H1 (cell line): ENCODE data around the gene F10. TPM values are rescaled to one million over a fixed set of nuclear protein-coding genes. Genes with fewer than 3 reads are reported as not detected.

ENCODE experiments used
- CTCF ChIA-PET: fragments of 300-600 bp; sonication (Branson Sonifier 250); formaldehyde crosslinking; loops from one replicate; lab custom pipeline; 2021; ENCODE audit not compliant: partially characterized antibody; lab: Charles Lee
- POLR2A ChIA-PET: fragments of 300-600 bp; sonication (Branson Sonifier 250); formaldehyde crosslinking; loops from one replicate; lab custom pipeline; 2021; ENCODE audit warnings: inconsistent platforms; ENCODE audit not compliant: partially characterized antibody; lab: Charles Lee
- DNase-seq, 2 experiments: peaks; one replicate each; pipeline versions ENCODE4 v3.0.0 to v3.0.0-alpha.2; 2010 to 2022; ENCODE audit warnings: low spot score in 2 of 2, low read depth in 1 of 2, mixed read lengths in 1 of 2
- FAIRE-seq: peaks from 2 replicates; lab custom pipeline; 2011; peaks lifted over from hg19 to GRCh38; lab: Jason Lieb, UNC
- H2AFZ ChIP-seq: 2 replicates; pipeline ENCODE4 v1.8.1; 2012; ENCODE audit warnings: low read length, inconsistent platforms
- H2AK5ac ChIP-seq: 2 replicates; pipeline ENCODE4 v1.6.1; 2013; ENCODE audit warnings: low read depth, low read length
- H2BK120ac ChIP-seq: replicated peaks from 2 replicates; pipeline ENCODE3; 2013; ENCODE audit warnings: low read depth, low read length, inconsistent platforms
- H2BK12ac ChIP-seq: 2 replicates; pipeline ENCODE4 v1.6.1; 2013; ENCODE audit warnings: low read depth, low read length
- H2BK15ac ChIP-seq: 2 replicates; pipeline ENCODE4 v1.6.1; 2013; ENCODE audit warnings: low read length
- H2BK20ac ChIP-seq: 2 replicates; pipeline ENCODE4 v1.6.1; 2013; ENCODE audit warnings: low read length
- H2BK5ac ChIP-seq: 2 replicates; pipeline ENCODE4 v1.6.1; 2013; ENCODE audit warnings: low read depth, low read length
- H3K14ac ChIP-seq: 2 replicates; pipeline ENCODE4 v1.6.1; 2013; ENCODE audit warnings: inconsistent platforms; ENCODE audit not compliant: insufficient read length
- H3K18ac ChIP-seq: 2 replicates; pipeline ENCODE4 v1.6.1; 2013; ENCODE audit warnings: low read length; ENCODE audit errors: extremely low read depth
- H3K23ac ChIP-seq: 2 replicates; pipeline ENCODE4 v1.6.1; 2013; ENCODE audit warnings: inconsistent platforms; ENCODE audit not compliant: insufficient read length
- H3K23me2 ChIP-seq: 2 replicates; pipeline ENCODE4 v1.6.1; 2013; ENCODE audit warnings: low read depth, low read length
- H3K27ac ChIP-seq: 2 replicates; pipeline ENCODE4 v1.6.1; 2011; ENCODE audit warnings: low read depth, low read length, inconsistent platforms
- H3K27me3 ChIP-seq, 4 experiments: replicated peaks in 1 of 4; 1 replicate in 1 of 4; 2 replicates in 3 of 4; pipeline versions ENCODE4 v1.6.1 to v1.8.1; 2011 to 2013; ENCODE audit warnings: low read length in 3 of 4, mild to moderate bottlenecking in 3 of 4, inconsistent platforms in 2 of 4, mixed read lengths in 2 of 4, moderate library complexity in 1 of 4; ENCODE audit not compliant: control insufficient read depth in 3 of 4, insufficient read depth in 3 of 4; ENCODE audit errors: extremely low read depth in 1 of 4
- H3K36me3 ChIP-seq, 4 experiments: 2 replicates each; pipeline versions ENCODE4 v1.6.1 to v1.8.1; 2011 to 2013; ENCODE audit warnings: mild to moderate bottlenecking in 4 of 4, low read length in 3 of 4, moderate library complexity in 2 of 4, control low read depth in 1 of 4, inconsistent platforms in 1 of 4; ENCODE audit not compliant: insufficient read depth in 4 of 4, control insufficient read depth in 2 of 4
- H3K4ac ChIP-seq: replicated peaks from 2 replicates; pipeline ENCODE3; 2013; ENCODE audit warnings: low read length, low read depth, mixed read lengths, inconsistent platforms; ENCODE audit not compliant: insufficient read length
- H3K4me1 ChIP-seq, 4 experiments: replicated peaks in 1 of 4; 1 replicate in 1 of 4; 2 replicates in 3 of 4; pipeline versions ENCODE4 v1.6.1 to v1.8.1; 2011 to 2013; ENCODE audit warnings: low read length in 3 of 4, inconsistent platforms in 2 of 4, mixed read lengths in 1 of 4; ENCODE audit not compliant: insufficient read depth in 4 of 4, control insufficient read depth in 3 of 4
- H3K4me2 ChIP-seq, 2 experiments: 2 replicates each; pipeline versions ENCODE4 v1.6.1 to v1.8.1; 2011 to 2013; ENCODE audit warnings: low read depth in 2 of 2, low read length in 2 of 2, control low read depth in 1 of 2, inconsistent platforms in 1 of 2, mild to moderate bottlenecking in 1 of 2; ENCODE audit not compliant: insufficient read depth in 1 of 2
- H3K4me3 ChIP-seq, 4 experiments: fragments of 200-600, 300-600 bp in 1 of 4; sonication (generic), shearing (Covaris generic), sonication (Bioruptor Twin) in 1 of 4; 2 replicates each; pipeline versions ENCODE4 v1.5.1 to v1.8.1; 2011 to 2016; ENCODE audit warnings: low read length in 4 of 4, low read depth in 3 of 4, control low read depth in 2 of 4, inconsistent platforms in 2 of 4, mild to moderate bottlenecking in 2 of 4, mixed read lengths in 1 of 4, moderate library complexity in 1 of 4; ENCODE audit not compliant: insufficient read depth in 2 of 4; ENCODE audit errors: extremely low read depth in 1 of 4
- H3K56ac ChIP-seq: replicated peaks from 2 replicates; pipeline ENCODE3; 2013; ENCODE audit warnings: low read depth, mild to moderate bottlenecking, mixed read lengths, low read length, inconsistent platforms; ENCODE audit not compliant: insufficient read length
- H3K79me1 ChIP-seq: 2 replicates; pipeline ENCODE4 v1.6.1; 2013; ENCODE audit warnings: low read depth, low read length, control low read depth
- H3K79me2 ChIP-seq, 2 experiments: 2 replicates each; pipeline versions ENCODE4 v1.6.1 to v1.8.1; 2012 to 2013; ENCODE audit warnings: low read length in 2 of 2, mild to moderate bottlenecking in 2 of 2, inconsistent platforms in 1 of 2; ENCODE audit not compliant: insufficient read depth in 2 of 2, control insufficient read depth in 1 of 2
- H3K9ac ChIP-seq, 4 experiments: replicated peaks in 1 of 4; 1 replicate in 1 of 4; 2 replicates in 3 of 4; pipeline versions ENCODE4 v1.6.1 to v1.8.1; 2011 to 2013; ENCODE audit warnings: low read depth in 3 of 4, low read length in 3 of 4, control low read depth in 2 of 4, mild to moderate bottlenecking in 2 of 4, moderate library complexity in 2 of 4, inconsistent platforms in 1 of 4; ENCODE audit errors: extremely low read depth in 1 of 4
- H3K9me3 ChIP-seq, 2 experiments: 2 replicates each; pipeline versions ENCODE4 v1.6.1 to v1.8.1; 2012 to 2013; ENCODE audit warnings: mild to moderate bottlenecking in 2 of 2, moderate library complexity in 2 of 2, control low read depth in 1 of 2, inconsistent platforms in 1 of 2, low read depth in 1 of 2, low read length in 1 of 2, mixed read lengths in 1 of 2; ENCODE audit not compliant: insufficient read depth in 2 of 2
- H4K20me1 ChIP-seq, 2 experiments: replicated peaks in 1 of 2; 2 replicates each; pipeline versions ENCODE3 to v1.8.1; 2011 to 2013; ENCODE audit warnings: inconsistent platforms in 2 of 2, low read length in 2 of 2, mild to moderate bottlenecking in 1 of 2; ENCODE audit not compliant: insufficient read depth in 2 of 2, control insufficient read depth in 1 of 2
- H4K5ac ChIP-seq: 2 replicates; pipeline ENCODE4 v1.6.1; 2013; ENCODE audit warnings: low read length, low read depth, mixed read lengths, inconsistent platforms; ENCODE audit not compliant: insufficient read length
- H4K8ac ChIP-seq: 2 replicates; pipeline ENCODE4 v1.8.0; 2013; ENCODE audit warnings: mild to moderate bottlenecking, moderate library complexity, low read length, inconsistent platforms; ENCODE audit not compliant: insufficient read depth; ENCODE audit errors: extremely low read depth
- H4K91ac ChIP-seq: replicated peaks from 2 replicates; pipeline ENCODE3; 2013; ENCODE audit warnings: low read length, mixed read lengths, inconsistent platforms; ENCODE audit not compliant: insufficient read length
- EGR1 ChIP-seq: IDR thresholded peaks from 2 replicates; pipeline ENCODE4 v1.6.1; 2011; ENCODE audit warnings: low read depth, low read length, borderline replicate concordance
- GABPA ChIP-seq: IDR thresholded peaks from 2 replicates; pipeline ENCODE4 v1.6.1; 2011; ENCODE audit warnings: mild to moderate bottlenecking, low read length, moderate library complexity, borderline replicate concordance; ENCODE audit not compliant: insufficient read depth
- HDAC6 ChIP-seq: IDR thresholded peaks from one replicate; pipeline ENCODE4 v1.7.1; 2012; ENCODE audit warnings: low read depth, mild to moderate bottlenecking, inconsistent platforms, low read length, moderate library complexity
- KDM4A ChIP-seq: IDR thresholded peaks from one replicate; pipeline ENCODE4 v1.7.1; 2012; ENCODE audit warnings: low read depth, mild to moderate bottlenecking, moderate library complexity, low read length, inconsistent platforms; ENCODE audit not compliant: severe bottlenecking
- PHF8 ChIP-seq: fragments of 200-600 bp; sonication (generic); conservative IDR thresholded peaks from 2 replicates; pipeline ENCODE4 v1.7.1; 2012; ENCODE audit warnings: low read depth, mild to moderate bottlenecking, inconsistent platforms, low read length, moderate library complexity
- SRF ChIP-seq: IDR thresholded peaks from 2 replicates; pipeline ENCODE4 v1.6.1; 2011; ENCODE audit warnings: mild to moderate bottlenecking, low read depth, low read length, moderate library complexity
- TAF1 ChIP-seq: IDR thresholded peaks from 2 replicates; pipeline ENCODE4 v1.6.1; 2011; ENCODE audit warnings: mild to moderate bottlenecking, low read depth, low read length
- TCF12 ChIP-seq: IDR thresholded peaks from 2 replicates; pipeline ENCODE4 v1.6.1; 2011; ENCODE audit warnings: low read depth, mild to moderate bottlenecking, low read length
- WGBS, 2 experiments: shearing (Covaris generic) in 1 of 2; methylation state at CpG; one replicate each; pipeline versions ENCODE4 v1.1.6 to v1.1.7; 2013 to 2015; ENCODE audit warnings: low lambda C conversion rate in 2 of 2, mixed read lengths in 2 of 2, inconsistent platforms in 1 of 2, low coverage in 1 of 2, missing lambda C conversion rate in 1 of 2; ENCODE audit not compliant: insufficient replicate concordance in 2 of 2, insufficient coverage in 1 of 2, insufficient read length in 1 of 2; ENCODE audit errors: extremely low coverage in 1 of 2, missing lambda C conversion rate in 1 of 2; 5-methylcytosine and 5-hydroxymethylcytosine counted together
- polyA plus RNA-seq, 7 experiments: library from polyadenylated mRNA; depleted of rRNA in 3 of 7; stranded (reverse) in 5 of 7; unstranded in 2 of 7; fragments of >200 nt in 5 of 7; fragments of 200-250 nt in 2 of 7; gene quantifications; 1 replicate in 5 of 7; 2 replicates in 1 of 7; 4 replicates in 1 of 7; pipeline versions ENCODE4 v1.2.1 to v1.2.3, GENCODE V29; 2011 to 2013; ENCODE audit warnings: missing spikeins in 2 of 7, mixed read lengths in 2 of 7
- total RNA-seq: library from RNA; stranded (reverse); fragmentation: NEBNext Ultra II Directional; extraction: Animal tissue kit (Norgen Biotek cat#: 25700); gene quantifications from 2 replicates; pipeline ENCODE4 v1.2.1, GENCODE V29; 2021
- TF ChIP-seq, protein P1 (sequence below): IDR thresholded peaks from 2 replicates; pipeline ENCODE4 v1.6.1; 2011; ENCODE audit warnings: low read length, improper control_type of control experiment
- TF ChIP-seq, protein P2 (sequence below), 3 experiments: IDR thresholded peaks; 1 replicate in 2 of 3; 2 replicates in 1 of 3; pipeline versions ENCODE4 v1.5.1 to v1.6.1; 2011; ENCODE audit warnings: low read length in 3 of 3, mild to moderate bottlenecking in 3 of 3, inconsistent platforms in 2 of 3, low read depth in 1 of 3, moderate library complexity in 1 of 3; ENCODE audit not compliant: insufficient read depth in 1 of 3; ENCODE audit errors: control extremely low read depth in 1 of 3

The F10 gene
- total and polyA plus RNA-seq, 2 of the 8 experiments (the other 6 are each of a cell fraction or from before 2014, with no cell fraction given), result 2.0 to 4.2 TPM

GRCh38 chr13:113176280-113176679 lies 53.7 kb downstream of the F10 start:
- H3K18ac ChIP-seq, result no peak overlapping the region
- 70% methylated on average over 5 of the region's 5 CpGs; no CpG with 5 or more reads in 1 of the 2 experiments for WGBS, 2 experiments
- H3K4me2 ChIP-seq, result no peak overlapping the region
- no peak overlapping the region for H3K4ac ChIP-seq
- no peak overlapping the region for H2BK20ac ChIP-seq
- no peak overlapping the region for H3K14ac ChIP-seq
- H2BK5ac ChIP-seq, result no peak overlapping the region
- no peaks in the 10 kb centered on the region for H3K27me3 ChIP-seq
- H3K4me3 ChIP-seq, result no peak overlapping the region
- H3K9ac ChIP-seq, result no peak overlapping the region
- H4K8ac ChIP-seq, result no peak overlapping the region; the same call in 1 of the 2 replicates
- H4K5ac ChIP-seq, result no peak overlapping the region
- POLR2A ChIA-PET, result interaction anchor here (1.0 to 2.2 kb wide), 2 partner anchors 17 to 55 kb away, joined by 3 to 7 read pairs; partner anchors contain the start of gene PROZ
- H3K9me3 ChIP-seq, result no peaks in the 10 kb centered on the region
- no peak overlapping the region for H3K56ac ChIP-seq
- H3K36me3 ChIP-seq, result peaks cover 19 to 77% (median 55%) of the 10 kb centered on the region in 4 experiments
- H3K23me2 ChIP-seq, result no peaks in the 10 kb centered on the region
- no peak for FAIRE-seq
- no peak overlapping the region for H2BK120ac ChIP-seq
- H2AFZ ChIP-seq, result no peak overlapping the region
- CTCF ChIA-PET, result interaction anchor here (0.7 to 1.5 kb wide), 4 partner anchors 18 to 148 kb away, joined by 3 to 7 read pairs (median 4); partner anchors contain the start of gene PROZ
- peaks cover 6 to 14% of the 10 kb centered on the region in 2 experiments for H4K20me1 ChIP-seq
- H2AK5ac ChIP-seq, result no peak overlapping the region
- no peak overlapping the region for H2BK15ac ChIP-seq
- no peaks in the 10 kb centered on the region for H3K79me1 ChIP-seq
- no peak for DNase-seq
- H3K27ac ChIP-seq, result no peak overlapping the region
- H3K79me2 ChIP-seq, result no peaks in the 10 kb centered on the region; a peak in 1 of 4 replicates
- peaks cover 0 to 10% (median 2%) of the 10 kb centered on the region in 4 experiments; a peak in 5 of 7 replicates for H3K4me1 ChIP-seq
- no peak overlapping the region for H2BK12ac ChIP-seq
- H3K23ac ChIP-seq, result no peak overlapping the region
- H4K91ac ChIP-seq, result no peak overlapping the region
- TF ChIP-seq KDM4A (no peak), TCF12 (no peak), SRF (no peak), TAF1 (no peak), PHF8 (no peak), HDAC6 (no peak), GABPA (no peak), EGR1 (no peak)
- TF ChIP-seq, protein P1, sequence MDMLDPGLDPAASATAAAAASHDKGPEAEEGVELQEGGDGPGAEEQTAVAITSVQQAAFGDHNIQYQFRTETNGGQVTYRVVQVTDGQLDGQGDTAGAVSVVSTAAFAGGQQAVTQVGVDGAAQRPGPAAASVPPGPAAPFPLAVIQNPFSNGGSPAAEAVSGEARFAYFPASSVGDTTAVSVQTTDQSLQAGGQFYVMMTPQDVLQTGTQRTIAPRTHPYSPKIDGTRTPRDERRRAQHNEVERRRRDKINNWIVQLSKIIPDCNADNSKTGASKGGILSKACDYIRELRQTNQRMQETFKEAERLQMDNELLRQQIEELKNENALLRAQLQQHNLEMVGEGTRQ, result no peak
- TF ChIP-seq, protein P2, sequence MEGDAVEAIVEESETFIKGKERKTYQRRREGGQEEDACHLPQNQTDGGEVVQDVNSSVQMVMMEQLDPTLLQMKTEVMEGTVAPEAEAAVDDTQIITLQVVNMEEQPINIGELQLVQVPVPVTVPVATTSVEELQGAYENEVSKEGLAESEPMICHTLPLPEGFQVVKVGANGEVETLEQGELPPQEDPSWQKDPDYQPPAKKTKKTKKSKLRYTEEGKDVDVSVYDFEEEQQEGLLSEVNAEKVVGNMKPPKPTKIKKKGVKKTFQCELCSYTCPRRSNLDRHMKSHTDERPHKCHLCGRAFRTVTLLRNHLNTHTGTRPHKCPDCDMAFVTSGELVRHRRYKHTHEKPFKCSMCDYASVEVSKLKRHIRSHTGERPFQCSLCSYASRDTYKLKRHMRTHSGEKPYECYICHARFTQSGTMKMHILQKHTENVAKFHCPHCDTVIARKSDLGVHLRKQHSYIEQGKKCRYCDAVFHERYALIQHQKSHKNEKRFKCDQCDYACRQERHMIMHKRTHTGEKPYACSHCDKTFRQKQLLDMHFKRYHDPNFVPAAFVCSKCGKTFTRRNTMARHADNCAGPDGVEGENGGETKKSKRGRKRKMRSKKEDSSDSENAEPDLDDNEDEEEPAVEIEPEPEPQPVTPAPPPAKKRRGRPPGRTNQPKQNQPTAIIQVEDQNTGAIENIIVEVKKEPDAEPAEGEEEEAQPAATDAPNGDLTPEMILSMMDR (IDR thresholded peaks at IDR 0.05; ENCODE audit: control extremely low read depth in 1 of 3, insufficient read depth in 1 of 3, low read depth in 1 of 3, low read length in 3 of 3), result no peak
